Kidney capillary endothelial cell (primary cell): ENCODE results near the gene TTC22.

ENCODE experiments used
- DNase-seq: peaks from one replicate; pipeline ENCODE4 v3.0.0-alpha.2; 2018; ENCODE audit warnings: low spot score

TTC22 gene

GRCh38 chr1:54834007-54834541 is 33.0 kb upstream of the TTC22 start:
- DNase-seq = no peak

- no peak for DNase-seq
Observed at GRCh38 chr1:54833121-54833520, 32.0 kb upstream of the TTC22 start.

GRCh38 chr1:54826226-54826816 is 25.2 kb upstream of the TTC22 start:
- no peak for DNase-seq

GRCh38 chr1:54825696-54826095 is 24.6 kb upstream of the TTC22 start:
- DNase-seq = no peak

- no peak for DNase-seq
Observed at GRCh38 chr1:54823670-54824069, 22.5 kb upstream of the TTC22 start.

- DNase-seq = no peak
Observed at GRCh38 chr1:54819733-54820132, 18.6 kb upstream of the TTC22 start.

DNA sequence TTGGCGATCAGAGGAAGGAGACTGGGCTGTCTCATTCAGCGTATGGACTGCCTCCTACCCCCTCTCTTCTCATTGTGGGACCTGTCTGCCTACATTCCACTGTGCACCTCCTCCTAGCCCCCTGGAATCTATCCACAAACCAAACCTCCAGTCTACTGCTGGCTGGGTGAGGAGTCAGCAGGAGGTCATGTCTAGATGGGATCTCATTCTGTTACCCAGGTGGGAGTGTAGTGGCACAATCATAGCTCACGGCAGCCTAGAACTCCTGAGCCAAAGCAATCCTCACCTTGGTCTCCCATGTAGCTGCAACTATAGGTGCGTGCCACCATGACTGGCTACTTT is 18.0 kb upstream of the TTC22 start:
- no peak for DNase-seq

- no peak for DNase-seq
Observed at GRCh38 chr1:54818461-54819194, 17.5 kb upstream of the TTC22 start.

GRCh38 chr1:54816951-54817350 is 15.8 kb upstream of the TTC22 start:
- no peak for DNase-seq

- no peak for DNase-seq
Observed at GRCh38 chr1:54816130-54816529, 15.0 kb upstream of the TTC22 start.

GRCh38 chr1:54815086-54815876 is 14.2 kb upstream of the TTC22 start:
- DNase-seq = no peak

DNA sequence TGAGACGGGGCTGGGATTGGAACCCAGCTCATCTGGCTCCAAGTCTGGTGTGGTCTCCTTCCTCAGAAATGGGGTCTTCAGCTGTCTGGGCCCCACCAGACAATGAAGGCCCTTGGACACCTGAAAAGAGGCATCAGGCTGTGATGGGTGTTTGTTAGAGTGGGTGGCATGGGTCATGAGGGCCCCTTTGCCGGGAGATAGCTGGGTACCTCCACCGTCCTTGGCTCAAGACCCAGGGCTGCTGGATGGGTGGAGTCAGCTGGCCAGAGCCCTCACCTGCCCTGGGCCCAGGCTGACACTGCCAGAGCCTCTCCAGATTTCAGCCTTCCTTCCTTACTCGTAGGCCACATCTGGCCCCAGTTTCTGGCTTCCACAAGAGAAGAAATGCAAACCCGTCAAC is 13.4 kb upstream of the TTC22 start:
- DNase-seq = no peak

- no peak for DNase-seq
Observed at GRCh38 chr1:54814126-54814498, 13.0 kb upstream of the TTC22 start.

DNA sequence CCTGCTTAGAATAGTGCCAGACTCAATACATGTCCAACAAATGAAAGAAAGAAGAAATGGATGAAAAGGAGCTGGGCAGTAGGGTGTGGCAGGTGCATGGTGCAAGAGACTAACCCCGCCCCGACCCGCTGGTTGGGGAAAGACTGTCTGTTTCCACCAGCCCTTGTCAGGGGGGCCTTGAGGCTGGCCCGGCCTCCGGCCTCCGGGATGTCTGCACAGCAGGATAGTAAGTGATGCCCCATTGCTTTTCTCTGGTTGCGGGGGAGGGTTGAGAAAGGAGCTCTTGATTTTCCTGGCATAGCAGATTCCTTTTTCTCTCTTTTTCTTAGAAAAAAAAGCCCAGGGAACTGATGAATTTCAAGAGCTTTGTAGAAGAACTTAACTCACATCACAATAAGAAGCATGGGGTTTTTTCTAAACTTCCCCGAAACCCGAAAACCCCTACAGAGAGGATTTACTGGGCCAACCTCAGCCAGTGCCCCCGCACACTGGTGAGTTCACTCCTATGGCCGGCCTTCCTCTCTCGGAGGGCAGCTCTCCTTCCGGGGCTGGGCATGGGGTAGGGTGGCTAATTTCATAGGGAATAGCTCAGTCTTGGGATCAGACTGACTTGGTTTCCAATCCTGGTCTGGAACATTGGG is 12.5 kb upstream of the TTC22 start:
- DNase-seq = no peak

GRCh38 chr1:54812801-54813484 is 11.8 kb upstream of the TTC22 start:
- no peak for DNase-seq

DNA sequence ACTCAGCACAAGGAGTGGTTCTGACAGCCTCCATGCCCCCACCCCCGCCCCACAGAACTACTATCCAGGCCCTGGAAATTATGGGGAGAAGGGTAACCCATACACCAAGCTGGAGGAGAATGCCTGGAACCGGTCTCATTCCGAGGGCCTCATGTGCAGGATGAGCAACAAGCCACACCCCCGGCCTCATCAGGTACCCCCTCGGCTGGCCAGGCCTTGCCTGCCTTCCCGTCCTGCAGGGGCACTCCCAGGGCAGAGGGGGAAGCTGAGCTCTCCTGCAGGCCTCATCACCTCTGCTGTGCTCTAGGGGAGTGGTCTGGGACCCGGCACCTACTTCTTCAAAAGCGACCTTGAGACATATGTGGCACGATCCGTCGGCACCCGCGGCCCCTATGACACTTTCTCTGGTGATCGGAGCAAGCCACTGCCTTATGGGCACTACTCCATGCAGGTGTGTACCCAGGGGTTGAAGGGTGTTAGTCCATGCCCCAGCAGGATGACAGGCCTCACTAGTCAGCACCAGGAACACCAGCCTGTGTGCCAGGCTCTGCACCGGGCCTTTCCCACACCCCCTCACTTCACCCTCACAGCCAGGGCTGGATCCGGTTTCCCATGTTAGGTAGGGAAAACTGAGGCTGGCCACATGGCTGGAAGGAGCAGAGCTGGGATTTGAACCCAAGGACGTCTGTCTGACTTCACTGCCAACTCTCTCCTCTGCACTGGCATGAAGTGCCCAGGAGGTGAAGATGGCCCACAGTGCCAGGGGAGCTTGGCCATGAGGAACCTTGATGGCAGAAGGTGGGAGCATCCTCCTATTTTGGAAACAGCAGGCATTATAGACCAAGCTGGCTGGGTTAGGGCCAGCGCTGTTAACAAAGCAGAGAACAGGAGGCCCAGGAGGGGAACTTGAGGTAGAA is 10.9 kb upstream of the TTC22 start:
- no peak for DNase-seq

DNA sequence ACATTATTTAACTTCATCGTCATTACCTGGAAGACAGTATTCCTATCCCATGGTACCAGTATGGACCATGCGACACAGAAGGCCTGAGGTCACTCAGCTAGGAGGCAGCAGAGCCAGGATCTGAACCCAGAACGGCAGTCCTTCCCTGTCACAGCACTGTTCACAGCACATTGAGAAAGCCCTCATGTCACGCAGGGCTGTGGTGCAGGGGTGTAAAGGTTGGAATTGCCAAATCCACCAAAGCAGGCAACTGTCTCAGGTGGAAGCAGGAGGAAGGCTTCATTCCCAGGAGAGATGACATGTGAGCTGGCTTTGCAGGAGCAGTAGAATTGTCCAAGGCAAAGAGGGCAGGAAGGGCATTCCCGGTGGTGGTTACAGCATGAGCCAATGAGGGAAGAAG is 9.9 kb upstream of the TTC22 start:
- DNase-seq = no peak

DNA sequence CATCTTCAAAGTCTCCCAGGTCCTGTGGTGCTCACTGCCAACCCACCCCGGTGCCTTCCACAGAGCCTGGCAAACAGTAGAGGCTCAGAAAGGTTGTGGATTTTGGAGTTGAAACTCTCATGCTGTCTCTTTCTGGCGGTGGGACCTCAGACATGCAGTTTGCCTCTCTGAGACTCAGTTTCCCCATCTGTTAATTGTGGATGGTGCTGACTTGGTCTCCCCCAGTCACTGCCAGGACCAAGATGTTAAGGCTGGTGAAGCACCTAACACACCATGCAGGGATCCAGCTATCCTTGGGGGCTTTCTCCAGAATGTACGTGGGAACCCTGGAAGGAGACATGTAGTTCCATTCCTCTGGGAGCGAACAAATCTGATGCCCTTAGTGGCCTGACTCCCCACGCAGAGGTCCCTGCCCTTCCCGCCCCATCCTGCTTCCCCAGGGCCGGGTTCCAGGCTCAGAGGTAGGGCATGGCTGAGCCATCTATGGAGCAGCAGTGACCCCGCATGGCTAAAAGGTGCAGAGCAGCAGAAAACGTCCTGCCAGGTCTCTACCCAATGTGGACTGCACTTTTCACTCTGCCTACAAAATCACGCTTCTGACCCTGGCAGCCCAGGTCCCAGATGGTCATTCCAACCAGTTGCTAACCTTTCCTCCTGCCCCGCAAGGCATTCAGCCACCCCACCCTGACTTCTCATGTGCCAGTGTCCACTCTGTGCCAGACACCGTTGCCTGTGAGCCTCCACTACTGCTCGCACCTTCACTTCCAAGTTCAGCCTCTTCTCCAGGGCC is 9.2 kb upstream of the TTC22 start:
- DNase-seq = peak; percentile 65

DNA sequence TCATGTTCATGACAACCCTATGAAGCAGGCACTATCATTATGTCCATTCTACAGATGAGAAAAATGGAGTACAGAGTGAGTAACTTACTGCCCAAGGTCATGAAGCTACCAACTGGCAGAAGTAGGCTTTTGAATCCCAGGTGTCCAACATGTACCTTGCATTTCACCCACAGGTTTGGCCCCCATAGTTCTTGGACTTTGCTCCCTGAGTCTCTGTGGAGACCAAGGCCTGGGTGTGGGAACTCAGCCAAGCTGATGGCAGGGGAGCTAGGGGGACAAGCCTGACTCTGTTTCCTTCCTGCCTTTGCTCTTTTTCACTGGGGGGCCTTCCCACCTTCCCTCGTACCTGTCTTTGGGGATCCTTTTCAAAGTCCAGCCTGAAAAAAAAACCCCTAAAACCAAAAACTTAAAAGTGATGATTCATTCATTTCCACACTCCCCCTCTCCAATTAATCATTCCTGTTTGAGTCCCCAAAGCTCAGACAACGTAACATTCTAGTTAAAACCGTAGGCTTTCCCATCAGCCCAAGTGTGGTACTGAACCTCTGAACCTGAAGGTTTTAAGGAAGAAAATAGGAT is 8.5 kb upstream of the TTC22 start:
- DNase-seq = no peak
